K562 (cell line): ENCODE results near the gene GCHFR. TPM values are rescaled to one million over a fixed set of nuclear protein-coding genes. Genes with fewer than 3 reads are reported as not detected.
A peak's percentile ranks its signal among the peaks of the same experiment; 100 is the strongest.

Experiments used
- ATAC-seq: fragments of 200-7000 bp; cut with Tn5 transposase; 3 replicates; pipeline ENCODE4 v1.9.1; 2020; ENCODE audit warnings: moderate library complexity
- BruUV-seq: library from RNA; stranded (reverse); fragments of 400-500 nt; replicated peaks from 2 replicates; lab custom pipeline; 2021; lab: Mats Ljungman, UMichigan
- CTCF ChIA-PET: fragments of 300-600 bp; formaldehyde crosslinking; extraction: SDS; loops from one replicate; lab custom pipeline; 2021; ENCODE audit warnings: low intra/inter-chr PET ratio; lab: Yijun Ruan, JAX
- POLR2A ChIA-PET: fragments of 300-600, 350-650 bp; sonication (Branson Sonifier 250); formaldehyde crosslinking; extraction: SDS; loops from one replicate; lab custom pipeline; 2021; ENCODE audit warnings: antibody characterized with exemption, inconsistent platforms; lab: Yijun Ruan, JAX
- DNase-seq, 4 experiments: peaks; one replicate each; pipeline versions ENCODE4 v3.0.0 to v3.0.0-alpha.2; 2011 to 2018; ENCODE audit warnings: low spot score in 3 of 4, mixed read lengths in 3 of 4; ENCODE audit errors: extremely low read depth in 1 of 4
- FAIRE-seq: peaks from 2 replicates; lab custom pipeline; 2011; peaks lifted over from hg19 to GRCh38; lab: Jason Lieb, UNC
- H2AFZ ChIP-seq: 2 replicates; pipeline ENCODE4 v1.6.0; 2011; ENCODE audit warnings: low read depth, low read length, control low read depth, inconsistent platforms
- H3K27ac ChIP-seq: fragments of 200-600 bp; 3 replicates; pipeline ENCODE4 v1.8.0; 2011; ENCODE audit warnings: low read depth, mild to moderate bottlenecking, control low read depth, inconsistent platforms, low read length, moderate library complexity, mixed read lengths; ENCODE audit errors: extremely low read depth
- H3K27me3 ChIP-seq, 2 experiments: fragments of 300-600 bp in 1 of 2; 2 replicates in 1 of 2; 3 replicates in 1 of 2; pipeline versions ENCODE4 v1.6.0 to v1.8.0; 2011; ENCODE audit warnings: inconsistent platforms in 2 of 2, low read length in 2 of 2, mild to moderate bottlenecking in 1 of 2, mixed read lengths in 1 of 2, moderate library complexity in 1 of 2; ENCODE audit not compliant: control insufficient read depth in 2 of 2, insufficient read depth in 2 of 2
- H3K36me3 ChIP-seq: fragments of 300-600 bp; 3 replicates; pipeline ENCODE4 v1.8.0; 2011; ENCODE audit warnings: mild to moderate bottlenecking, low read length, inconsistent platforms; ENCODE audit not compliant: control insufficient read depth, insufficient read depth
- H3K4me1 ChIP-seq, 2 experiments: fragments of 200-600 bp in 1 of 2; replicated peaks in 1 of 2; 2 replicates in 1 of 2; 3 replicates in 1 of 2; pipeline versions ENCODE4 v1.5.1 to v1.8.0; 2011; ENCODE audit warnings: inconsistent platforms in 2 of 2, low read length in 2 of 2, mild to moderate bottlenecking in 1 of 2, mixed read lengths in 1 of 2, moderate library complexity in 1 of 2; ENCODE audit not compliant: control insufficient read depth in 2 of 2, insufficient read depth in 2 of 2
- H3K4me2 ChIP-seq: 2 replicates; pipeline ENCODE4 v1.6.1; 2011; ENCODE audit warnings: low read length, control low read depth, inconsistent platforms, mixed read lengths; ENCODE audit not compliant: insufficient read depth
- H3K4me3 ChIP-seq: fragments of 200-600 bp; sonication (generic), shearing (Covaris generic); 2 replicates; pipeline ENCODE4 v1.5.1; 2016; ENCODE audit warnings: control low read depth, inconsistent platforms
- H3K79me2 ChIP-seq: fragments of 200-600 bp; 3 replicates; pipeline ENCODE4 v1.8.0; 2011; ENCODE audit warnings: low read length, inconsistent platforms; ENCODE audit not compliant: control insufficient read depth, insufficient read depth
- H3K9ac ChIP-seq, 2 experiments: 2 replicates each; pipeline versions ENCODE4 v1.6.0 to v1.6.1; 2011; ENCODE audit warnings: low read depth in 2 of 2, low read length in 2 of 2, control low read depth in 1 of 2, inconsistent platforms in 1 of 2, mild to moderate bottlenecking in 1 of 2, mixed read lengths in 1 of 2; ENCODE audit not compliant: insufficient read depth in 1 of 2
- H3K9me1 ChIP-seq: one replicate; pipeline ENCODE4 v1.6.0; 2011; ENCODE audit warnings: inconsistent platforms, mild to moderate bottlenecking, low read length, moderate library complexity; ENCODE audit not compliant: control insufficient read depth, insufficient read depth
- H3K9me3 ChIP-seq: replicated peaks from 2 replicates; pipeline ENCODE4 v1.5.1; 2011; ENCODE audit warnings: low read depth, low read length, inconsistent platforms; ENCODE audit not compliant: control insufficient read depth, insufficient read depth
- H4K20me1 ChIP-seq: replicated peaks from 2 replicates; pipeline ENCODE4 v1.6.1; 2011; ENCODE audit warnings: low read length, inconsistent platforms, mixed read lengths; ENCODE audit not compliant: control insufficient read depth, insufficient read depth
- ARID2 ChIP-seq: fragments of 450-650 bp; IDR thresholded peaks from 2 replicates; pipeline ENCODE4 v1.6.1; 2017; ENCODE audit warnings: antibody characterized with exemption, mild to moderate bottlenecking
- CC2D1A ChIP-seq: fragments of 450-650 bp; IDR thresholded peaks from 2 replicates; pipeline ENCODE4 v1.6.1; 2017; ENCODE audit warnings: mild to moderate bottlenecking
- MYC ChIP-seq, 2 experiments: fragments of 250-450 bp in 1 of 2; sonication (Bioruptor Pico) in 1 of 2; IDR thresholded peaks; 2 replicates each; pipeline versions ENCODE4 v1.5.1 to v1.6.1; 2012 to 2021; ENCODE audit warnings: low read depth in 2 of 2, borderline replicate concordance in 1 of 2, improper control_type of control experiment in 1 of 2, low read length in 1 of 2, mild to moderate bottlenecking in 1 of 2, moderate library complexity in 1 of 2
- NELFE ChIP-seq: IDR thresholded peaks from 2 replicates; pipeline ENCODE4 v1.6.1; 2011; ENCODE audit warnings: mild to moderate bottlenecking; ENCODE audit not compliant: insufficient read depth, insufficient read length
- POLR2G ChIP-seq: fragments of 200-400 bp; formaldehyde crosslinking; IDR thresholded peaks from 2 replicates; pipeline ENCODE4 v1.6.1; 2017; ENCODE audit warnings: low read depth, mild to moderate bottlenecking, antibody characterized with exemption, low read length, moderate library complexity
- REST ChIP-seq, 2 experiments: fragments of 450-650 bp; formaldehyde crosslinking in 1 of 2; IDR thresholded peaks; 2 replicates each; pipeline versions ENCODE4 v1.4.0 to v1.6.1; 2014 to 2020; ENCODE audit warnings: mild to moderate bottlenecking in 2 of 2, borderline replicate concordance in 1 of 2, low read depth in 1 of 2
- TFAP4 ChIP-seq: sonication (generic); formaldehyde crosslinking; IDR thresholded peaks from 2 replicates; pipeline ENCODE4 v1.8.0; 2022; ENCODE audit warnings: missing genetic modification reagents, mild to moderate bottlenecking, moderate library complexity, borderline replicate concordance
- ZNF263 ChIP-seq: sonication (generic); formaldehyde crosslinking; IDR thresholded peaks from 2 replicates; pipeline ENCODE4 v1.8.0; 2022; ENCODE audit warnings: mild to moderate bottlenecking, missing genetic modification reagents, borderline replicate concordance
- WGBS: fragments of 100-300 bp; shearing (Covaris generic); methylation state at CpG from one replicate; pipeline ENCODE4 v1.1.6; 2016; ENCODE audit warnings: low coverage, mixed read lengths; ENCODE audit not compliant: insufficient coverage; ENCODE audit errors: missing lambda C conversion rate; 5-methylcytosine and 5-hydroxymethylcytosine counted together
- in situ Hi-C: fragments of 300-500 bp; cut with MboI; formaldehyde crosslinking; loops from 4 replicates; pipeline ENCODE4 v1.15.0; 2018; ENCODE audit warnings: inconsistent platforms, mixed read lengths
- intact Hi-C: fragments of 100-400 bp; cut with micrococcal nuclease; formaldehyde crosslinking; loops from 2 replicates; pipeline ENCODE4 v1.14.2; 2022
- polyA plus RNA-seq, 8 experiments: library from polyadenylated mRNA; depleted of rRNA in 4 of 8; stranded (reverse) in 5 of 8; unstranded in 3 of 8; fragments of >200 nt; fragmentation: Nextera tagmentation in 2 of 8; fragmentation: Illumina TruSeq in 1 of 8; extraction: Ambion mirVana in 2 of 8; extraction: Trizol in 1 of 8; gene quantifications; 2 replicates each; pipeline versions ENCODE4 v1.2.1 to v1.2.3, GENCODE V29; 2011 to 2014; ENCODE audit warnings: inconsistent platforms in 1 of 8, missing spikeins in 1 of 8
- total RNA-seq, 7 experiments: library from RNA; depleted of rRNA in 6 of 7; stranded (reverse); fragments of >200 nt in 6 of 7; fragmentation: Illumina TruSeq in 2 of 7; extraction: Trizol in 2 of 7; gene quantifications; 2 replicates each; pipeline versions ENCODE4 v1.2.1 to v1.2.3, GENCODE V29; 2011 to 2021; ENCODE audit warnings: low replicate concordance in 1 of 7

The GCHFR gene
- total and polyA plus RNA-seq, 9 of the 15 experiments (the other 6 are each of a cell fraction or from before 2014, with no cell fraction given): 8.7 to 83.5 (median 20.8) TPM

DNA sequence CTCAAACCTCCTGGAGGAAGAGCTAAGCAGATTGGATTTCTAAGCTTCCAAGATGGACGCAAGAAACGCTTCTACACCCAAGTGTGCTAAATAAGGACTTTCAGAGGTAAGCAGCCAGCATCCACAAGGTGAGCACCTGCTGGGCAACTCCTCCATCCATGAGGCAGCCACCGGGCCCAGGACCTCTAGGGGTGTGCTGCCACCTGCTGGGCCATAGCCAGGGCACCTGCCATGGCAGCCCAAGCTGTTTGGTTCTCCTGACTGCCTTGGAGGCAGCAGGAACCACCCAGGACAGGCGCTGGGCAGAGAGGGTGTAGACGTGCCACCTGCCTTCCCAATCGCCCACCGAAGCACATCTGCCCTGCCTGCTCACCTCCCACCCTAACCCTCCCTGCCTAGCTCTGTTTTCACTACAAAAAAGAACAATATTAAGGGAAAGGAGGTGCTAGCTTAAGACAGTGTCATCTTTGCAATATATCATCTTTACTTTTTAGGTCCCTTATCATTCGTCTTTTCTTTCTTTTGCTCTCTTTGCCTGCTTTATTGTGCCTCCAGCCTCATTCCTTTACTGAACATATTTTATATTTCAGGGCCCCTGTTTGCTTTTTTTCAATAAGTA is 18.9 kb downstream of the GCHFR start:
- ChIA-PET POLR2A (interaction anchor here (0.5 to 1.5 kb wide), 8 partner anchors 10 to 88 kb away, joined by 3 to 9 read pairs (median 4); partner anchors contain the start of genes C15orf62, DNAJC17, GCHFR and RAD51), CTCF (interaction anchor here (0.6 to 1.9 kb wide), 8 partner anchors 24 to 263 kb away, joined by 3 to 17 read pairs (median 6); no protein-coding TSS in a partner anchor)
- intact Hi-C loops: loop anchor here (2.0 to 10.0 kb wide), 3 partner anchors 36 to 268 kb away; no protein-coding TSS in a partner anchor
- 26% methylated on average over 8 of the region's 8 CpGs for WGBS
- H3K9me3 ChIP-seq: no peaks in the 10 kb centered on the region
- no TSS peak for BruUV-seq
- FAIRE-seq (no peak), DNase-seq (peak; percentile 40 to 70 (median 58)), ATAC-seq (peak; percentile 99)
- peaks cover 3 to 4% of the 10 kb centered on the region in 2 experiments; a peak in 2 of 5 replicates for H3K4me1 ChIP-seq
- peaks cover 24% of the 10 kb centered on the region; the same call in 2 of the 3 replicates for H3K36me3 ChIP-seq
- H3K9ac ChIP-seq: peak overlapping the region in 1 of 2 experiments; percentile 54; a peak in 1 of 4 replicates
- H3K4me2 ChIP-seq: no peak overlapping the region
- H3K79me2 ChIP-seq: no peaks in the 10 kb centered on the region; the same call in 2 of the 3 replicates
- H2AFZ ChIP-seq: no peak overlapping the region
- in situ Hi-C loops: no loop called here
- H3K9me1 ChIP-seq: no peaks in the 10 kb centered on the region
- H4K20me1 ChIP-seq: no peaks in the 10 kb centered on the region
- H3K4me3 ChIP-seq: no peak overlapping the region
- H3K27me3 ChIP-seq: no peaks in the 10 kb centered on the region
- H3K27ac ChIP-seq: no peak overlapping the region
- no peak for TF ChIP-seq NELFE
- TF ChIP-seq ARID2: peak; percentile 49; the same call in 1 of the 2 replicates
- TF ChIP-seq MYC (IDR thresholded peaks at IDR 0.05; ENCODE audit: low read depth, low read length): peak; percentile 51; the same call in 1 of the 2 replicates
- no peak for TF ChIP-seq MYC (CRISPR knock-in tag; IDR thresholded peaks at IDR 0.05; ENCODE audit: borderline replicate concordance, low read depth)
- peak; percentile 90 for TF ChIP-seq REST (IDR thresholded peaks at IDR 0.05; ENCODE audit: borderline replicate concordance)
- TF ChIP-seq REST (CRISPR knock-in tag; IDR thresholded peaks at IDR 0.05; ENCODE audit: low read depth): no peak
- peak; percentile 25; the same call in 1 of the 2 replicates for TF ChIP-seq POLR2G
- TF ChIP-seq CC2D1A: 0 out of 2 replicates have a peak, but pooled peaks have one; percentile 31
- peak; percentile 45; the same call in 1 of the 2 replicates for TF ChIP-seq ZNF263 (CRISPR knock-in tag)
- peak; percentile 49; the same call in 1 of the 2 replicates for TF ChIP-seq TFAP4
